Activated CD4-positive, alpha-beta T cell treated with anti-CD3 and anti-CD28 coated beads, Interleukin-2, amount 50 U/mL, for 4 hours (primary cell): ENCODE data around the gene DNAJC18.
A peak's percentile ranks its signal among the peaks of the same experiment; 100 is the strongest.
"Not testable (repeated sequence)": the region's sequence is repeated elsewhere in the genome, so short reads cannot be mapped to it uniquely, and the experiment has no call there.

Experiments
- DNase-seq, 2 experiments: peaks; one replicate each; pipeline ENCODE4 v3.0.0-alpha.2; 2020

Gene DNAJC18

DNA sequence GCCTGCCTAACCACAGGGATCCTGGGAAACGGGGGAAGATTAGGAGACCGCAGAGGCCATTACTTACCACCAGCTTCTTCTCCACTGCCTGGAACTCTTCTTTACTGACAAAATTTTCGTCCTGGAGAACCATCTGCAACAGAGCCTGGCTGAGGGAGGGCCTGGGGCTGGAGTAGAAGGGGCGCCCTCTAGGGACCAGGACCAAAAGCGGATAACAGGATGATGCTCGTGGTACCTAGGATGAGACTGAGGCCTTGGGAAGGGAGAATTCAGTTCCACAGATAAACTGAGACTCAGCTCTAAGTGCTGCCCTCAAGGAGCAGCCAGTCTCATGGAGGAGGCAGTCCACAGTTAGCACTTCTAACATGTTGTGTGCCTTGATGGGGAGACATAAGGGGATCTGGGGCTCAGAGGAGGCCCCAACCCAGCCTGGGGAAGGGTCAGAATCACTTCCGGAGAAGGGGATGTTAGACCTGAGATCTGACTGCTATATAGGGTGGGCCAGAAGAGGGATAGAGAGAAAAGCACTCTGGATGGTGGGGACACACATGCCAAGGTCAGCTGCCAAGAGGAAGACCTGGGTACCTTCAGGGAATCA, 36.7 kb downstream of the DNAJC18 start:
- no peak for DNase-seq

DNA sequence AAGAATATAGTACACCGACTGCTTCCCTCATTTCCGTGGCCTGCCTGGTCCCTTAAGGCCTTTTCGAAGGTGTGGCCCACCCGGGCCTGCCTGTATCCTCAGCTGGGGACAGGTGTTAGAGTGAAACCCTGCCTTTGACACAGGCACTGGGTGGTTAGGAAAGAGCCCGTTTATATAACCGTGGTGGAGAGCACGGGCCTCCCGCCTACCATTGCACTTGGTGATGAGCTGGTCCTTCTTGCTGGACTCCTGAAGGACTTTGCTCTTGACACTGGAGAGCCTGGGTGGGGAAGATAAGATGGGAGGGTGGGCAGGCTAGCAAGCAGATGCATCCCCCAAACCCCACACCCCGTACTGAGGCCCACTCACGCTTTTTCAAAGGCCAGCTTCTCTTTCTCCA, 37.8 kb downstream of the DNAJC18 start:
- DNase-seq, result no peak

DNA sequence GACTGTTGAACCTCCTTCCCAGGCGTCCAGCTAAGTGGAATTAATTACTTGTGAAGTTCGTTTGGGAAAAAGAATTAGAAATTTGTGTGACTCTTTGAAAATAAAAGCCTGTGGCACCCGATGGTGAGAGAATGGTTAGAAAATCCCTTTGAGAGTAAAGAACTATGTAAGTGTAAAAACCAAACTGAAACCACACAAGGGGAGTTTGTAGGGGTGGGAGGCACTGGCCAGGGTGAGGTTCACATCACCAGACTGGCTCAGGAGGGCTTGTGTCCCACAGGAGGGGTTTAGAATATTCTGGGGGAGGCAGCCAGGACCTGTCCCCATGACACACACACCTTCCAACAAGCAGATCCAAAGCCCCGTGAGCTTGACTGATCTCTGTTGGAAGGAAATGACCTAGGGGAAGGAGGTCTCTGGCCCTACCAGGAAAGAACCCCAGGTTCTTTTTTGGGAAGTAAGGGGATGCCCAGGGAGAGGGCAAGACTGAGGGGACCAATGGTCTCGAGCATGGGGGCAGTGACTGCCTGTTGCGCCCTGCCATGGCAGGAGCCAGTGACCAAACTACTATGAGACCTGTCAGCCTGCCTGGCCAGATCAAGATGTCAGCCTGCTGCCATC, 39.7 kb downstream of the DNAJC18 start:
- DNase-seq, result no peak

DNA sequence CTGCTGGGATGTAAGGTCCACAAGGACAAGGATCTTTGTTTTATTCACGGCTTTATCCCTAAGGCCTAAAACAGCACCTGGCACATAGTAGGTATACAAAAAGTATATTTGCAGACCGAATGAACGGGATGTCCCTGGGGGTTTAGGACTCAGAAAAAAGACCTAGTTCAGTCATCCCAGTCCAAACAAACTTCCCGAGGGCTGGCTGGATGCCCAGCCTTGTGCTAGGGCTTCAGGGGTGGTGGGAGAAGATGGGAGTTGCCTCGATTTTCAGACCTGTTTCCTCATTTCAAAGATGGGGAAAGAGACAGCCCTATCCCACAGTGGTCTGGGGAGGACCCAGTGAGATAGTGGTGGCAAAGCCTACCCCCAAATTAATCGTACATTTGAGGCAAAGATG, 41.4 kb downstream of the DNAJC18 start:
- no peak for DNase-seq

DNA sequence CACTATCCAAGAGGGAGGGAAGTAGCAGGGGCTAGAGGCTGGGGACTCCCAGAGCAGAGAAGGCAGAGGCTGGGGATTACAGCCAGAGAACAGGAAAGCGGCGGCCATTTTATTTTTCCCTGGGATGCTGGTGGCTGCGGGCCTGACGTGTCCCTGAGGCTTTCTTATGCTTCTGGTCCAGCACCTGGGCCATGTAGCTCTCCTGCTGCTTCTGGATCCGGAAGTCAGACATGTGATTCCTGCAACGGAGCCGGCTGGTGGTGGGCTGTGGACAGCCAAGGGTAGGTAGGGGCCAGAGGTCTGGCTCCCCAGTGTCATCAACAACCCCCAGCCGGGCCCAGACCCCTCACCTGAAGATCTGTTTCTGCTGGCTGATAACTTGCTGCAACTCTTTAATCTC, 42.6 kb downstream of the DNAJC18 start:
- DNase-seq, result no peak

DNA sequence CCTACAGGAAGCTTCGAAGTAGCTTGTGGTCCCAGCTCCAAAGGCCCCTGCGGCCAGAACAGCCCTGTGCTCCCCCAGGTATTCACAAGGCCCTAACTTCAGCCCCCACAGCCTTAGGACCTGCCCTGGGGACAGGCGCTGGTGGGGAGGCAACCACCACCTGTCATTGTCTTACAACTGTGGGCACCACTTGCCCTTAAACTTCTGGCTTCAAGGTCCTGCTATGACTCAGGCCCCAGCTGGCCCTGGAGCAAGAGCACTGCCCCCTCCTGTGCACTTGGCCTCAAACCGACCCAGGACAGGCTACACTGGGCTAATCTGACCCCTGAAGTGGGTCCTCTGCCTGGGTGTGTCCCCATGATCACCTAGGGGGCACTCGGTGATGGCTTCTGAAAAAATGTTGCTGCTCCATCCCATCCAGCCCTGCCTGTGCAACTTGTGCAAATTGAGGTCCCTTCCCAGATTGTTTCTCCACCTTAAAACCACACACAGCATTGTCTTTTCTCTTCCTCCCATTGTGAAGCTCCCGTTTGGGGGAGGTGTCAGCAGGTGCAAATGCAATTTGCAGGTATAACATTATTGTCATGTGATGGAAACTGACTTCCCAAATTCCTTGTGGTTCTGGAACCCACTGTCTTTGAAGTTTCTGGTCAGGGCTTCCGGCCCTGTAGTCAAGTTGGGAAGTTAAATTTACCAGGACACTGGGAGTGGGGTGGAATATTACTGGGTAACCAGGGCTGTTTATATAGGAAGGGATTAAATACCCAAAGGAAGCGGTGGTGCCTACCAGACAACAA, 43.3 kb downstream of the DNAJC18 start:
- no peak for DNase-seq

DNA sequence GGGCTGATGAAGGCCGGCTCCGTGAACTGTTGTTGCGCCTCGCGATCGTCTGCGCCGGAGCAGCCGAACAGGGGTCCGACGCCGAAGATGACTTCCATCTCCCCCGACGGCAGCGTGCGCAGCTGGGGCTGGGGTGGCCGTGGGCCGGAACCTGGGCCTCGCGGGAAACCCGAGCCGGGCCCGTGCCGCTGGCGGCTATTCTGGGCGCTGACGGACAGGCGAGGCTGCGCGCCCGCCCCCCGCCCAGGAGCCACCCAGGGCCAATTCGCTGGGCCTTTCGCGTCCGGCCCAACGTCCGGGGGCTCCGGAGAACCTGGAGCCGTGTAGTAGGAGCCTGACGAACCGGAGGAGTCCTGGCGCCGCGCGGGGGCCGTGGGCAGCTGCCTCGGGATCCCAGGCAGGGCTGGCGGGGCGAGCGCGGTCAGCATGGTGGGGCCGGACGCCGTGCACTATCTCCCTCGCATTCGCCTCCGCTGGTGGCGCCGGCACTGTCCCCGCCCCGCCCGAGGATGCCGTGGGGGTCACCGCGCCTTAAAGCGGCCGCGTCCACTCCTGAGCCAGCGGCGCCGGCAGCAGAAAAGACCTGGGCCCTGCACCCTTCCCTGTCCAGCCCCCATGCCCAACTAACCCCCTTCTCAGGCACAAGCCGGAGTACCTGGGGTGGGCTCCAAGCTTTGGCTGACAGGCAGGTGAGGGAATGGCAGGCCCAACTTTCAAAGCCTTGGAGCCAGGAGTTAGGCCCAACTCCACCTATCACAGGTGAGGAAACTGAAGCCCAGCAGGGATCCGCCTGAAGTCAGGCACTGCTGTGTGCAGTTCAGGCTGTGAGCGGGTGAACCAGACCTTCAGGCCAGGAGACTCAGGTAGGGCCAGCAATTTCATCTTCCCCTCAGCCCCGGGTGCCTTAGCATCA, 44.4 kb downstream of the DNAJC18 start, which contains the start of gene PROB1:
PROB1 (minus strand) TSS at position 451 of the 913 bp plus-strand sequence; CDS start at position 428, 23 bp downstream.
- DNase-seq, result no peak

DNA sequence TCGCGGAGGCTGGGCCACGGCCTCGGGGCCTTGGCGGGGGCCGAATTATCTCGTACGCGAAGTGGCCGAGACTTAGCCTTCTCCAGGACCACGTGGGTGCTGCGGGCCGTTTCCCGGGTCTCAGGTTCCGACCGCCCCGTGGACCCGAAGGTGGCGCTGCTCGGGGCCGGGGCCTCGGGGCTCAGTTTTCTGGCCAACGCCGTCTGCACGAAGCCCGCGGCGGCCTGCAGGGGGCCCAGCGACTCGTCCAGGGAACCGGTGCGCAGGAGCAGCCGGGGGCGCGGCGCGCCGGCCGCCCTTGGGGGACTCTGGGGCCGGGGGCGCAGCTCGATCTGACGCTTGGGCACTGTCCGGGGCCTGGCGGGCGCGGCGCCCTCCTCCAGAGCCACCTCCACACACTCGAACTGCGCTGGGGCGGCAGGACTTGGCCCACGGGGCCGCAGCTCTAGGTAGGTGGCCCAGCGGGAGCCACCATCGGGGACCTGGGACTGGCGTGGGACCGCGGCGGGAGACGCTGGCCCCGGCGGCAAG, 45.1 kb downstream of the DNAJC18 start:
- DNase-seq, result peak; percentile 30 to 32

DNA sequence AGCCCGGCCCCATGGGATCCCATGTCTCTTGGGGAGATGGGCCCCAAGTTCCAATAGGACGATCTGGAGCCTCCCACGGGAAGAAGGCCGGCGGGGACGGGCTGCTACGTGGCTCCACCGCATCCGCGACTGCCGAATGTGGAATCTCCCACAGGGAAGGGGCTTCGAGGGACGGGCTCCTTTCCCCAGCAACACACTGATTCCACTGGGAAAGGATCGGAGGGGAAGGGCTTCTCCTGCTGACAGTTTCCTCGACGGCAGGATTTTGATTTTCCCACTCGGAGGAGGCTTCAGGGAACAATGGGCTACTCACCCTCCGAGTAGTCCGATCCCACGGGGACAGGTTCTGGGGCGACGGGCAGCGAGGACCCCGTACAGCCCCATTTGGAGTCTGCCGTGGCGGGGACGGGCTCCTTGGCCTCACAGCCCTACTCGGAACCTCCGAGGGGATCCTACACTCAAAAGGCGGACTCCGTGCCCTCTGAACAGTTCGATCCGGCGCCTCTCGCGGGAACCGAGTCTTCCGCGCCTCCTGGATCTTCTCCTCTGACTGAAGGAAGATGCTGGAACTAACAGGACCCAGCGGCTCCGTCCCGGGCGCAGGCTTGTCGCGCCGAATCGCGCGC, 45.7 kb downstream of the DNAJC18 start:
- no peak for DNase-seq

DNA sequence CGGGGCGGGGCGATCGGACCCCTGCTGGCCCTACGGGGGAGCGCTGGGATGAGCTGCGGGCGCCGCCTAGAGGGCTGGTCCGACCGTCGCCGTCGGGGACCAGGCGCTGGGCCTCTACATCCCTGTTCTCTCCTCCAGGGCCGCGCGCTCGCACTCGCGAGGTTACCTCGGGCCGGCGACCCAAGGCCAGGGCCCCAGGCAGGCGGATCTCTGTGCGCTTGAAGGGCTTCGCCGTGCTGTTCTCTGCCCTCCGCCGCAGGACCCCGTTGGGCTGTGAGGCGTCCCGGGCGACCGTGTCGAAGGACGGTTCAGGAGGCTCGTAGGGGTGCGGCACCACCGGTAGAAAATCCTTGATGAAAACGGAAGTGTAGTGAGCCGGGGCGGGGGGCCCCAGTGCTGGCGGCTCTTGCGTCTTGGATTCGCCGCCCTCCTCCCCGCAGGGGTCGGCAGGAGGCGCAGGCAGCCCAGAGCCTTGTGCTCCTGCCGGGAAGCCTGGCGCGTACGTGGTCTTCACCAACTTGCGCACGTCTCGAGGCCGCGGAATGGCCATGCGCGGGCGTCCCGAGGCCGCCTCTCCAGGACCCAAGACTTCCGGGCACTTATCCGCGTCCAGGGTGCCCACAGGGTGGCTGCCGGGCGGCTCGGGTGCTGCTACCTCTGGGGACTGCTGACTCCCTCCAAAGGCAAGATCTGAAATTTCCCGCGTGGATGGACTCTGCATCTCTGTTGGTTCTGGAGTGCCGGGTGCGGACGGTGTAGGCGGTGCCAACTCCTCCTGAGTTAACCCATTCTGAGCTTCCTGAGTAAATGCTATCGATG, 46.4 kb downstream of the DNAJC18 start:
- DNase-seq, result peak; percentile 64 to 67

DNA sequence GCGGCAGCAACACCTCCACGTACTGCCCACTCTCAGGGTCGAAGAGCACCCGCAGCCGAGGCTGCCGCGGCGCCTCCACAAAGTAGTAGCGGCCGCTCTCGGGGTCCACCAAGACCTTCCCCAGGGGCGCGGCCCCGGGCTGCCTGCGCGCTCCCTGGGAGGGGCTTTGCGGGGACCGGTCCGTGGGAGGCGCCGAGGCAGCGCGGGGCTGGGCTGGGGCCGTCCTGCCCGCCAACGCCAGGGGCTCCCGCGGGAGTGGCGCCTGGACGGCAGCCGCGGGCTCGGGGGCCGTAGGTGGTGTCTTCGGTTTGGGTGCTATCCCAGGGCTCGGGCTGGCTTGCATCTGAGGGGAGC, 47.0 kb downstream of the DNAJC18 start:
- no peak for DNase-seq

DNA sequence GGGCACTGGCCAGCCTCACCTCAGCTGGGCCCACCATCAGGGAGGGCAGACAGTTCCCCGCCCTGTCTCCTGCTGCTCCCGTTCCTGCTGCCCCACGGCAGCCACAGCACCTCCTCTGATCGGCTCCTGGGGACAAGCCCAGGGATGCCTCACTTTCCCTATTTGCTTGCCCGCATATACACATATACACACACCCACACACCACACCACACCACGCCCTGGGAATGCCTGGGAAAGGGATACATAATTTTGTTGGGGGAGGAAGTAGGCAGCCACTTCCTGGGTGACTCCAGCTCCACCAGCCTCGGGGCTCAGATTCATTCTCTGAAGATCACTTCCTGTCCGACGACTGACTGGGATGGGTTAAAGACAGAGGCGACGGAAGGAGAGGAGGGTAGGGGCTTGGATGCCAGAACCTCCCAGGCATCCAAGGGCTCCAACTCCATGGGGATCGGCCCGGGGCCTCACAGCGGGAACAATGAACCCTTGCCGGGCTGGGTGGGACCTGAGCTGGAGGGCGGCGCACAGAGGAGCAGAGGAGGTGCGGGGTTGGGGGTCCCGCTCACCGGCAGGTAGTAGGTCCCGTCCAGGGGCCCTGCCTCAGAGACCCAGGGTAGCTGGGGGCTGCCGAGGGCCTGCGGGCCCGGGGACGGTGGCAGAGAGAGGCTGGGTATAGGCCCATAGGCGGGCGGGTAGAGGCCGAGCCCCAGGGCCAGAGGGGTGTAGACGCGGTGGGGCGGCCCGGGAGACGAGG, 47.6 kb downstream of the DNAJC18 start:
- DNase-seq, result no peak

DNA sequence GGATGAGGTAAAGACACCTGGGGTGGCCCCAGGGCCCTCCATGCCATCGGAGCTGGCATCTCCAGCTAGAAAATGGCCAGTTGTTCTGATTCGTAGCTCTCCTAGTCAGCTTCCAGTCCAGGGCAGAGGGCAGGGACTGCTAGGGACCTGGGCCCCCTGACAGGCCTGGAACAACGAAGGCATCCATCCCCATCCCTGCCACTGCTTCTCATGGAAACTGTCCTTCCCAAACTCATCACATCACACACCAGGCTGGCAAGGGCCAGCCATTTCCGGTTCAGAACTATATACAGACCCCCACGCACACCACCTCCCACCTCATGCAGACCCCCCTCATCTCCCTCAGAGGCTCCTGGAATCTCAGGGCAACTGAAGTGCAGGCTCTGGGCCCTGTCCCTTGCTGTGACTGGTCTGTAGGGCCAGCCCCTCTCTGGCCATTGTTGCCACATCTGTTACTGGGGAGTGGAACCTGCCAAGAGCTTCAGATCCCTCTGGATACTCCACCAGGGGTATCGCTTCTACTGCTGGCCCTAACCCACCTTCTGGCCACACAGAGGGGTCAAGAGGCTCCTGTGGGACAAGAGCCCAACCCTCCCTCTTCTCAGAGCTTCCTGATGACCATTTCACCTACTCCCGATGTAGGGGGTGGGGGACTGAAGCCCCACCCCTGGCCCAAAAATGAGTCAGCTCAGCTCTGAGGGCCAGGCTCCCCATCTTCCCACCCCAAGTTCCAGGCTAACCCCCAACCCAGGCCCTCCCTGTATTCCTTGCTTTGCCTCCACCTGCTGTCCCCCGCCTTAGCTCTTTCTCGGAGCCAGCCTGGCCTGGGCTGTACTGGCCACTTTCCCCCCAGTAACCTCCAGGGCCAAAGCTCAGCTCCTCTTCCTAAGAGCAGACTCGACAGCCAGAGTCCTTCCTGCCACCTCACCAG, 48.4 kb downstream of the DNAJC18 start:
- DNase-seq, result no peak

DNA sequence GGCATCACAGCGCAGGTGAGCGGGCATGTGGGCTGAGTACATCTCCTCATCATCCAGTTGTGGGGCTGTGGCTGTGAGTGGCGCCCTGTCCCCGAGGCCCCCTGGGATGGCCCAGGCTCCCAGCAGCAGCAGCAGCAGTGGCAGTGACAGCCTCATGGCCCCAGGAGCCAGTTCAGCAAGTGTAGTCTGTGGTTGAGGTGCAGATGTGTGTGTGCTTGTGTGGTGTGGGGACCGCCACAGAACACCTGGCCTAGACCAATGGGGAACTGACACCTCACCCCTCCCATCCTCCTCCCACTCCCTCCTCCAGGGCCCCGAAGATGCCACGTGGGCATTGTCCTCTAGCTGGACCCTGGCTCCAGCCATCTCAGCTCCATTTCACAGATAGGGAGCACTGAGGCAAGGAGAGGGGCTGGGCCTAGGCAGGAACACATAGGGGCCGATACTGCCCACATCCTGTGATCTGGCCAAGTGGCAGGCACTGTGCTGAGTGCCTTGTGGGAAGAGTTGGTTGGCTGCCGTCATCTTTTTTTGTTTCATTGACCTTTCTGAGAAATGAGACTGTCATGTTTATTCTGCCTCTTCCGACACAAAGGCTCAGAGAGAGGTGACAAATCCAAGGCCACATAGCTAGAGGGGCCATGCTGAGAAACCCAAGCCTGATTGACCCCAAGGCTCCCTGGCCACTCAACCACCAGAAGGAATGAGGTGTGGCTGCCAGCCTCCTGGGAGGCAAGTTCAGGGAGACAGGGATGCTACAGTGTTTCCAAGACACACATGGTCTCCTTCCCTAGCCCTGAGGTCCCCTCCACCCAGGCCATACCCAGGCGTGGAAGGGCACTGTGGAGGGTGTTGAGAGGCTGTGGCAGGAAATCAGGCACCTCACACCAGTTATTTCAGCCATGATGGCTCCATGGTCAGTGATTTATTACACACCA, 49.4 kb downstream of the DNAJC18 start, which contains the start of gene MZB1:
MZB1 (minus strand) TSS at position 213 of the 938 bp plus-strand sequence; CDS start at position 156, 57 bp downstream.
- peak; percentile 48 to 50 for DNase-seq

DNA sequence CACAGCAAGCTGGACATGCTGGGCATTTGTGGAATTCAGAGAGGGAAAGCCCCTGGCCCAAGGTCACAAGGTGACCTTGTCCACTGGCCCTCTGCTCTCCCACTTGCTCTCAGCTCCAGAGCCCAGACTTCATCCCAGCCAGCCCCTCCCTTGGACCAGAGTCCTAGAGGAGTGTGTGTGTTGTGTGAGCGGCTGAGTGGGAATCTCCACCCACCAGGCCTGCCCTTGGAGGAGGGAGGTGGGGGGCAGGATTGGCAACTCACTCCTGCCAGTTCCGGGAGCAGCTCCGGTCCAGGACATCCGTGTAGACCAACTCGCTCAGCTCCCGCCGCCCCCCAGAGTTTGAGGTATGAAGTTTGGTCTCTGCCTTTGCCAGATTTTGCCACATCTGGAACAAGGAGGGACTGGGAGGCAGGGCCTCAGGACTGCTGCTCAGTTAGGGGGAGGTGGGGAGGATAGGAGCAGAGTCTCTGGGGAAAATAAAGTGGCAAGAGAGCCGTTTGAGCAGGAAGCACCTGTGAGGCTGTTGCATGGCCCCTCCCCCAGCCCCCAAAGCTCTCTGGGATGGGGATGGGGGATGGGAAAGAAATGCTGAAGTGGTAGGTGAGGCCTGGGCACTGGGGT, 51.0 kb downstream of the DNAJC18 start:
- DNase-seq, result no peak

DNA sequence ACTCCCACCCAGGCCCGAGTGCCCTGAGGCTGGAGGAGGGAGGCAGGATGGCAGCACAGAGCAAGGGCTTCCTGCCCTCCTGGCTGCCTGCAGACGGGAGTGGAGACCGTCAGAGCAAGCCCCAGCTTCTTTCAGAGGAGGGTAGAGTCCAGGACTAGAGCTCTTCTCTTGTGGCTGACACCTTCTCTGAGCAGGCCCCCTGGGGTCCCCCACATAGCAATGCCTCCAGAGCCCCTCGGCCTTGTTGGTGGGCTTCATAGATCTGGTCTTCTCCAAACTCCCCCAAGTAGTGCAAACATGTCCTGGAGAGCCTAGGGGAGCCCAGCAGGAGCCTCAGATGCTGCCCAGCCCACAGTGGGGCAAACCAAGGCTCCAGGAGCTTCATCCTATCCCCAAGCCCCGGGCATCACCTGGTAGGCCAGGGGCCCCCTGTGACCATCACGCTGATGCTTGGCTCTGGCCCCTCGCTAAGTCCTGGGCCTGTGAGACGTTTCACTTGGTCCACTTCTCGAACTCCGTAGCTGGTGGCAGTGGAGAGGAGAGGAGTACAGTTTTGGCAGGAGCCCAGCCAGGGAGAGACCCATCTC, 51.6 kb downstream of the DNAJC18 start:
- DNase-seq, result no peak

DNA sequence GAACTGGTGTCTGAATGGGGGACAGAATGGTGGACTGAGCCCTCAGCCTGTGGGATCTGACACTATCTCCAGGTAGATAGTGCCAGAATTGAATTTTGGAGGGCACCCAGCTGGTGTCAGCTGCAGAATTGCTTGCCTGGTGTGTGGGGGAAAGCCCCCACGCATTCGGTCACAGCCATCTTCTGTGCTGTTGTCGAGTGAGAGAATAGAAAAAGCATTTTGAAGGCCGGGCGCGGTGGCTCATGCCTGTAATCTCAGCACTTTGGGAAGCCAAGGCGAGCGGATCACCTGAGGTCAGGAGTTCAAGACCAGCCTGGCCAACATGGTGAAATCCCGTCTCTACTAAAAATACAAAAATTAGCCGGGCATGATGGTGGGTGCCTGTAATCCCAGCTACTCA, 52.4 kb downstream of the DNAJC18 start:
- DNase-seq, result not testable (repeated sequence)
